RWPE1 (cell line): ENCODE data around the gene MOCOS.
"Not testable (repeated sequence)": the region's sequence is repeated elsewhere in the genome, so short reads cannot be mapped to it uniquely, and the experiment has no call there.

Experiments
- CTCF ChIA-PET: fragments of 350-600 bp; sonication (Branson Sonifier 250); formaldehyde crosslinking; extraction: SDS; loops from one replicate; lab custom pipeline; 2021; lab: Yijun Ruan, JAX
- POLR2A ChIA-PET: fragments of 400-600 bp; formaldehyde crosslinking; extraction: SDS; loops from one replicate; lab custom pipeline; 2020; ENCODE audit warnings: antibody characterized with exemption; ENCODE audit not compliant: low non-redundant PET; lab: Yijun Ruan, JAX
- DNase-seq: peaks from one replicate; pipeline ENCODE4 v3.0.0; 2012; ENCODE audit warnings: low spot score
- H3K27ac ChIP-seq: fragments of 450-650 bp; 2 replicates; pipeline ENCODE4 v1.5.1; 2017
- CTCF ChIP-seq: fragments of 450-650 bp; conservative IDR thresholded peaks from 2 replicates; pipeline ENCODE4 v1.5.1; 2017; ENCODE audit warnings: low read depth, mild to moderate bottlenecking

MOCOS gene

DNA sequence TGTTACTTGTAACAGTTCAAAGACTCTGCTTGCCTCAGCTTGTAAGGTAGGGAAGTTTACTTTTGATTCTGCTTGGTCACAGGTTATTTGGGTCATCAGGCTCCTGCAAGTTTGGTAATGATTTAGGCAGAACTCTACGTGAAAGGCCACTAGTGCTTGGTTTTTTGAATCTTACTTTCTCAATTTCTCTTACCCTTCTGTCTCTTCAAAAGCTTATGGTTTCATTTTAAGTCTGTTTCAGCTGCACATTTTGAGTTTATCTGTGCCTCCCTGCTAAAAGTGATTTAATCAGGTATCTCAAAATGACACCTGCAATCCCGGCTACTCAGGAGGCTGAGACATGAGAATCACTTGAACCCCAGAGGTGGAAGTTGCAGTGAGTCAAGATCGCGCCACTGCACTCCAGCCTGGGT lies 26.3 kb upstream of the MOCOS start:
- CTCF ChIA-PET = no interaction called here
- no peak for DNase-seq
- H3K27ac ChIP-seq = no peak overlapping the region
- TF ChIP-seq CTCF = no peak
- POLR2A ChIA-PET = no interaction called here

GRCh38 chr18:36162981-36163380 lies 24.3 kb upstream of the MOCOS start:
- DNase-seq = no peak
- H3K27ac ChIP-seq = no peak overlapping the region
- CTCF ChIA-PET = no interaction called here
- no peak for TF ChIP-seq CTCF
- POLR2A ChIA-PET = no interaction called here

DNA sequence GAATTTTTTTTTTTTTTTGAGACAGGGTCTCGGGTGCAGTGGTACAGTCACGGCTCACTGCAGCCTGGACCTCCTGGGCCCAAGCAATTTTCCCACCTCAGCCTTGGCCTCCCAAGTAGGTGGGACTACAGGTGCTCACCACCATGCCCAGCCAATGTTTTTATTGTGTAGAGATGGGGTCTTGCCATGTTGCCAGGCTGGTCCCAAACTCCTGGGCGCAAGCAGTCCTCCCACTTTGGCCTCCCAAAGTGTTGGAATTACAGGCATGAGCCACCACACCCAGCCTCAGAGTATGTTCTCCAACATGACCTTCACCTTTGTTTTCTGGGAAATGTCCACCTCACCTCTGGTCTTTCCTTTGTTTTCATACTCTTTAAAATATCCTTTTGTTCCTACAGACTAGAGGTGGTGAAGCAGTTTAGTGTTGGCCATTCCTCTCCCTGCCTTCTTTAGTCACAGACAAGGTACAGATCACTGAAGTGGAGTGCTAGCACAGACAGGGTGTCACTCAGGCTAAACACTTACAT lies 19.5 kb upstream of the MOCOS start:
- no peak overlapping the region for H3K27ac ChIP-seq
- TF ChIP-seq CTCF = no peak
- no peak for DNase-seq
- CTCF ChIA-PET = interaction anchor here (0.6 kb wide), 1 partner anchor 20 kb away, joined by 3 read pairs; no protein-coding TSS in a partner anchor
- POLR2A ChIA-PET = no interaction called here

DNA sequence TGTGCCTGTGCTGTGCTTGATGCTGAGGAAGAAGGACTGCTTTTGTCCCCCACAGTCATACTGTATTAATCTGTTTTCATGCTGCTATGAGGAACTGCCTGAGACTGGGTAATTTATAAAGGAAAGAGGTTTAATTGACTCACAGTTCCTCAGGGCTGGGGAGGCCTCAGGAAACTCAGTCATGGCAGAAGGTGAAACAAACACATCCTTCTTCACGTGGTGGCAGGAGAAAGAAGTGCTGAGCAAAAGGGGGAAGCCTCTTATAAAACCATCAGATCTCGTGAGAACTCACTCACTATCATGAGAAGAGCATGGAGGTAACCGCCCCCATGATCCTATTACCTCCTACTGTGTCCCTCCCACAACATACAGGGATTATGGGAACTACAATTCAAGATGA lies 19.0 kb upstream of the MOCOS start:
- H3K27ac ChIP-seq, POLR2A ChIA-PET, CTCF ChIA-PET, DNase-seq: not testable (repeated sequence)

GRCh38 chr18:36169938-36170337 lies 17.4 kb upstream of the MOCOS start:
- H3K27ac ChIP-seq = no peak overlapping the region
- TF ChIP-seq CTCF = no peak
- POLR2A ChIA-PET = no interaction called here
- CTCF ChIA-PET = no interaction called here
- no peak for DNase-seq

DNA sequence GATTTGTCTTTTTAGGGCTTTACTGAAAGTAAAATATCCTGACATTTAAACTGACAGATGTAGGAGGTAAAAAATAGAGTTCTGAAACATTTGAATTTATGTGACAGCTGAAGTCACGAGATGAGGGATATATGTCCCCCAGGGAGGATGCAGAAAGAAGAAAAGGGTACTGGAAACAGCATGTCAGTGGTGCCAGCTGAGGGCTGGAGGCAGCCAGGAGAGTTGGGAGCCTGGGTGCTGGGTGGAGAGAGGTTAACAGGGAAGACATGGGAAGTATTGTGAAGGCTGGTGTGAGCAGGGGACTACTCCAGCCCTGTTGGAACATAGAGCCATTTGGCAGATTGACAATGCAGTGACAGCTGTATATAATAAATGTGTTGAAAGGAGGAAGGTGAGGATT lies 11.8 kb upstream of the MOCOS start:
- ChIA-PET CTCF (interaction anchor here (0.6 kb wide), 1 partner anchor 373 kb away, joined by 4 read pairs; no protein-coding TSS in a partner anchor), POLR2A (no interaction called here)
- TF ChIP-seq CTCF = no peak
- no peak for DNase-seq
- no peak overlapping the region for H3K27ac ChIP-seq

DNA sequence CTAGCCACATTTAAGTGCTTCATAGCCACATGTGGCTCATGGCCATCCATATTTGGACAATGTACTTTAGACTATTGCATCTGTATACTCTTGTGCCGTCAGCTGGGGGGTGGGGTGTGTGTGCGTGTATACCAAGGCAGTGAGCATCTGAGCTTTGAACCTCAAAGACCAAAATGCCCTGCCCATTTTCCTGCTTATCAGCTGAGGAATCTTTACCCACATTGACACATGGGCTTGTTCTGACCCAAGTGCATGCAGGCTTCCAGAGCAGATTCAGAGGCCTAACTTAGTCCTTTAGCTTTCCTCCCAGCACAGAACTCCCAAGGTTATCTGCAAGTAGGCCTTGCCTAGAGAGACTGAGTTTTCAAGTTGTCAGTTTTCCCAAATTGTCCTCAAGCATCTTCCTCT lies 11.1 kb upstream of the MOCOS start:
- H3K27ac ChIP-seq = no peak overlapping the region
- POLR2A ChIA-PET = no interaction called here
- CTCF ChIA-PET = no interaction called here
- no peak for TF ChIP-seq CTCF
- no peak for DNase-seq
